Keratinocyte (primary cell): ENCODE measurements around the gene CFAP77. TPM values are rescaled to one million over a fixed set of nuclear protein-coding genes. Genes with fewer than 3 reads are reported as not detected.

Experiments used
- DNase-seq: peaks from one replicate; pipeline ENCODE4 v3.0.0-alpha.2; 2011; ENCODE audit warnings: low read depth, missing footprints, low spot score
- FAIRE-seq: peaks from 2 replicates; lab custom pipeline; 2011; peaks lifted over from hg19 to GRCh38; lab: Jason Lieb, UNC
- H2AFZ ChIP-seq: 2 replicates; pipeline ENCODE4 v1.6.0; 2012; ENCODE audit warnings: low read length, control low read depth, inconsistent platforms; ENCODE audit not compliant: control insufficient read depth
- H3K27ac ChIP-seq: 2 replicates; pipeline ENCODE4 v1.5.1; 2011; ENCODE audit warnings: low read length; ENCODE audit not compliant: control insufficient read depth, insufficient read depth
- H3K27me3 ChIP-seq: 3 replicates; pipeline ENCODE4 v1.6.0; 2011; ENCODE audit warnings: low read length; ENCODE audit not compliant: control insufficient read depth, insufficient read depth; ENCODE audit errors: extremely low read depth
- H3K36me3 ChIP-seq, 2 experiments: 2 replicates in 1 of 2; 3 replicates in 1 of 2; pipeline ENCODE4 v1.5.1; 2011; ENCODE audit warnings: low read length in 2 of 2, mild to moderate bottlenecking in 1 of 2; ENCODE audit not compliant: control insufficient read depth in 2 of 2, insufficient read depth in 2 of 2; ENCODE audit errors: extremely low read depth in 1 of 2
- H3K4me1 ChIP-seq: 3 replicates; pipeline ENCODE4 v1.5.1; 2011; ENCODE audit warnings: low read length; ENCODE audit not compliant: control insufficient read depth, insufficient read depth; ENCODE audit errors: extremely low read depth
- H3K4me2 ChIP-seq: 3 replicates; pipeline ENCODE4 v1.6.0; 2011; ENCODE audit warnings: low read depth, low read length; ENCODE audit not compliant: control insufficient read depth, insufficient read depth; ENCODE audit errors: extremely low read depth
- H3K4me3 ChIP-seq, 3 experiments: fragments of 200-600 bp in 1 of 3; sonication (generic) in 1 of 3; 2 replicates in 2 of 3; 3 replicates in 1 of 3; pipeline ENCODE4 v1.5.1; 2011 to 2016; ENCODE audit warnings: low read length in 3 of 3, mild to moderate bottlenecking in 3 of 3, control low read depth in 2 of 3, inconsistent platforms in 1 of 3, low read depth in 1 of 3, mixed read lengths in 1 of 3, mixed run types in 1 of 3, moderate library complexity in 1 of 3; ENCODE audit not compliant: control insufficient read depth in 2 of 3, insufficient read depth in 2 of 3; ENCODE audit errors: extremely low read depth in 1 of 3
- H3K79me2 ChIP-seq: 2 replicates; pipeline ENCODE4 v1.6.0; 2012; ENCODE audit warnings: low read length; ENCODE audit not compliant: control insufficient read depth, insufficient read depth
- H3K9ac ChIP-seq: 3 replicates; pipeline ENCODE4 v1.6.0; 2011; ENCODE audit warnings: low read length; ENCODE audit not compliant: control insufficient read depth, insufficient read depth; ENCODE audit errors: extremely low read depth
- H3K9me1 ChIP-seq: 3 replicates; pipeline ENCODE4 v1.6.0; 2011; ENCODE audit warnings: low read length; ENCODE audit not compliant: control insufficient read depth, insufficient read depth; ENCODE audit errors: extremely low read depth
- H3K9me3 ChIP-seq: 2 replicates; pipeline ENCODE4 v1.5.1; 2012; ENCODE audit warnings: low read depth, low read length; ENCODE audit not compliant: control insufficient read depth
- H4K20me1 ChIP-seq: 3 replicates; pipeline ENCODE4 v1.6.0; 2011; ENCODE audit warnings: low read length; ENCODE audit not compliant: control insufficient read depth, insufficient read depth; ENCODE audit errors: extremely low read depth
- EZH2 ChIP-seq: IDR thresholded peaks from one replicate; pipeline ENCODE4 v1.6.1; 2012; ENCODE audit warnings: inconsistent platforms, mild to moderate bottlenecking, low read length, moderate library complexity
- dilution Hi-C: fragments of 300-500 bp; cut with MboI; formaldehyde crosslinking; loops from one replicate; pipeline ENCODE4 v1.7.0; 2020; ENCODE audit warnings: low sequenced_read_pairs; ENCODE audit not compliant: extremely low pct_ligation_motif_present
- polyA plus RNA-seq, 5 experiments: library from polyadenylated mRNA; depleted of rRNA in 3 of 5; stranded (reverse) in 3 of 5; stranded (forward) in 1 of 5; unstranded in 1 of 5; fragments of >200 nt; gene quantifications; 1 replicate in 1 of 5; 2 replicates in 3 of 5; 3 replicates in 1 of 5; pipeline versions ENCODE4 v1.2.1 to v1.2.3, GENCODE V29; 2011 to 2012; ENCODE audit warnings: missing spikeins in 2 of 5, low read depth in 1 of 5, low replicate concordance in 1 of 5
- TF ChIP-seq, protein P1 (sequence below), 3 experiments: IDR thresholded peaks in 1 of 3; conservative IDR thresholded peaks in 1 of 3; optimal IDR thresholded peaks in 1 of 3; 2 replicates in 2 of 3; 3 replicates in 1 of 3; pipeline versions ENCODE3 to v1.5.1; 2011; ENCODE audit warnings: low read length in 3 of 3, mild to moderate bottlenecking in 3 of 3, moderate library complexity in 2 of 3, control low read depth in 1 of 3, inconsistent platforms in 1 of 3; ENCODE audit not compliant: insufficient read depth in 2 of 3; ENCODE audit errors: extremely low read depth in 1 of 3

Gene CFAP77
- polyA plus RNA-seq, 1 donor (not counting 4 experiments of a cell fraction or from before 2014, with no cell fraction given): not detected

GRCh38 chr9:132457504-132458236 is 47.7 kb downstream of the CFAP77 start:
- DNase-seq: no peak
- dilution Hi-C loops: no loop called here
- peaks cover 33% of the 10 kb centered on the region for H3K27me3 ChIP-seq

GRCh38 chr9:132458432-132458831 is 48.4 kb downstream of the CFAP77 start:
- Histone ChIP-seq H3K9me1 (no peaks in the 10 kb centered on the region), H3K27me3 (peaks cover 30% of the 10 kb centered on the region)

More at GRCh38 chr9:132457504-132458236, 47.7 kb downstream of the CFAP77 start:
- no peak for FAIRE-seq
- no peaks in the 10 kb centered on the region for H3K79me2 ChIP-seq
- no peak overlapping the region for H3K27ac ChIP-seq
- TF ChIP-seq EZH2: peak; percentile 32
- TF ChIP-seq, protein P1, sequence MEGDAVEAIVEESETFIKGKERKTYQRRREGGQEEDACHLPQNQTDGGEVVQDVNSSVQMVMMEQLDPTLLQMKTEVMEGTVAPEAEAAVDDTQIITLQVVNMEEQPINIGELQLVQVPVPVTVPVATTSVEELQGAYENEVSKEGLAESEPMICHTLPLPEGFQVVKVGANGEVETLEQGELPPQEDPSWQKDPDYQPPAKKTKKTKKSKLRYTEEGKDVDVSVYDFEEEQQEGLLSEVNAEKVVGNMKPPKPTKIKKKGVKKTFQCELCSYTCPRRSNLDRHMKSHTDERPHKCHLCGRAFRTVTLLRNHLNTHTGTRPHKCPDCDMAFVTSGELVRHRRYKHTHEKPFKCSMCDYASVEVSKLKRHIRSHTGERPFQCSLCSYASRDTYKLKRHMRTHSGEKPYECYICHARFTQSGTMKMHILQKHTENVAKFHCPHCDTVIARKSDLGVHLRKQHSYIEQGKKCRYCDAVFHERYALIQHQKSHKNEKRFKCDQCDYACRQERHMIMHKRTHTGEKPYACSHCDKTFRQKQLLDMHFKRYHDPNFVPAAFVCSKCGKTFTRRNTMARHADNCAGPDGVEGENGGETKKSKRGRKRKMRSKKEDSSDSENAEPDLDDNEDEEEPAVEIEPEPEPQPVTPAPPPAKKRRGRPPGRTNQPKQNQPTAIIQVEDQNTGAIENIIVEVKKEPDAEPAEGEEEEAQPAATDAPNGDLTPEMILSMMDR (optimal IDR thresholded peaks at IDR 0.05 in 1 of 3, IDR thresholded peaks at IDR 0.05 in 1 of 3, conservative IDR thresholded peaks at IDR 0.05 in 1 of 3; ENCODE audit: extremely low read depth in 1 of 3, insufficient read depth in 2 of 3, low read length in 3 of 3): no peak
- no peak overlapping the region for H3K9ac ChIP-seq
- H3K4me3 ChIP-seq: no peak overlapping the region
- H3K9me3 ChIP-seq: peaks cover 1% of the 10 kb centered on the region
- H3K36me3 ChIP-seq: no peaks in the 10 kb centered on the region
- H4K20me1 ChIP-seq: peaks cover 2% of the 10 kb centered on the region
- no peaks in the 10 kb centered on the region for H3K9me1 ChIP-seq
- peak overlapping the region; percentile 10 for H3K4me2 ChIP-seq
- no peak overlapping the region for H2AFZ ChIP-seq
- H3K4me1 ChIP-seq: peaks cover 7% of the 10 kb centered on the region

More at GRCh38 chr9:132458432-132458831, 48.4 kb downstream of the CFAP77 start:
- Histone ChIP-seq H3K4me1 (peaks cover 7% of the 10 kb centered on the region), H3K4me3 (no peak overlapping the region), H3K36me3 (no peaks in the 10 kb centered on the region), H3K9ac (no peak overlapping the region), H3K79me2 (no peaks in the 10 kb centered on the region), H4K20me1 (peaks cover 2% of the 10 kb centered on the region), H2AFZ (no peak overlapping the region), H3K9me3 (peaks cover 1% of the 10 kb centered on the region), H3K27ac (no peak overlapping the region), H3K4me2 (no peak overlapping the region)
- no peak for FAIRE-seq
- TF ChIP-seq EZH2: no peak
- TF ChIP-seq, protein P1 (optimal IDR thresholded peaks at IDR 0.05 in 1 of 3, IDR thresholded peaks at IDR 0.05 in 1 of 3, conservative IDR thresholded peaks at IDR 0.05 in 1 of 3; ENCODE audit: extremely low read depth in 1 of 3, insufficient read depth in 2 of 3, low read length in 3 of 3): no peak
- dilution Hi-C loops: no loop called here
- no peak for DNase-seq
